Measurements from ENCODE around the gene DOCK3. TPM values are rescaled to one million over a fixed set of nuclear protein-coding genes. Genes with fewer than 3 reads are reported as not detected.
"Not testable (repeated sequence)": the region's sequence is repeated elsewhere in the genome, so short reads cannot be mapped to it uniquely, and the experiment has no call there.

DOCK3 gene
- total RNA-seq, 1 donor from 2014 or later = 21.0 TPM

- Mint-ChIP-seq H3K27ac (peak overlapping the region; percentile 11), H3K4me3 (no peak overlapping the region), H3K4me1 (peaks cover 35% of the 10 kb centered on the region), H3K9me3 (peaks cover 26% of the 10 kb centered on the region), H3K36me3 (peaks cover 12% of the 10 kb centered on the region), H3K27me3 (ENCODE audit: low read depth) (peaks cover 1% of the 10 kb centered on the region)
- DNase-seq (ENCODE audit: low spot score in 2 of 2, unreplicated experiment in 2 of 2) = no peak
- TF ChIP-seq CTCF (IDR thresholded peaks at IDR 0.05; ENCODE audit: unreplicated experiment) = no peak
These were observed 198.8 kb downstream of the DOCK3 start for GRCh38 chr3:50873376-50874157.

GRCh38 chr3:50874876-50875275 lies 200.1 kb downstream of the DOCK3 start:
- not testable (repeated sequence) for H3K36me3 Mint-ChIP-seq; H3K27ac Mint-ChIP-seq; DNase-seq (ENCODE audit: low spot score in 2 of 2, unreplicated experiment in 2 of 2); H3K27me3 Mint-ChIP-seq (ENCODE audit: low read depth)
- peaks cover 27% of the 10 kb centered on the region for H3K9me3 Mint-ChIP-seq
- H3K4me3 Mint-ChIP-seq = peak overlapping the region; percentile 33
- H3K4me1 Mint-ChIP-seq = peaks cover 35% of the 10 kb centered on the region

- Mint-ChIP-seq H3K27ac (no peak overlapping the region), H3K36me3 (peaks cover 3% of the 10 kb centered on the region), H3K4me3 (no peak overlapping the region), H3K4me1 (peaks cover 35% of the 10 kb centered on the region), H3K9me3 (peaks cover 14% of the 10 kb centered on the region), H3K27me3 (ENCODE audit: low read depth) (peaks cover 1% of the 10 kb centered on the region)
- no peak for DNase-seq (ENCODE audit: low spot score in 2 of 2, unreplicated experiment in 2 of 2)
- no peak for TF ChIP-seq CTCF (IDR thresholded peaks at IDR 0.05; ENCODE audit: unreplicated experiment)
These were observed 202.2 kb downstream of the DOCK3 start for GRCh38 chr3:50876947-50877346.

GRCh38 chr3:50882733-50883132 lies 208.0 kb downstream of the DOCK3 start:
- H3K4me1 Mint-ChIP-seq; H3K27ac Mint-ChIP-seq; DNase-seq (ENCODE audit: low spot score in 2 of 2, unreplicated experiment in 2 of 2); H3K4me3 Mint-ChIP-seq; H3K36me3 Mint-ChIP-seq; H3K27me3 Mint-ChIP-seq (ENCODE audit: low read depth): not testable (repeated sequence)
- H3K9me3 Mint-ChIP-seq = peaks cover 14% of the 10 kb centered on the region

- no peaks in the 10 kb centered on the region for H3K27me3 Mint-ChIP-seq (ENCODE audit: low read depth)
- DNase-seq (ENCODE audit: low spot score in 2 of 2, unreplicated experiment in 2 of 2) = no peak
- H3K4me1 Mint-ChIP-seq = no peaks in the 10 kb centered on the region
- no peak overlapping the region for H3K27ac Mint-ChIP-seq
- H3K9me3 Mint-ChIP-seq = peaks cover 8% of the 10 kb centered on the region
- H3K4me3 Mint-ChIP-seq = no peak overlapping the region
- no peaks in the 10 kb centered on the region for H3K36me3 Mint-ChIP-seq
- TF ChIP-seq CTCF (IDR thresholded peaks at IDR 0.05; ENCODE audit: unreplicated experiment) = no peak
These were observed 209.0 kb downstream of the DOCK3 start for GRCh38 chr3:50883755-50884154.

- TF ChIP-seq CTCF (IDR thresholded peaks at IDR 0.05; ENCODE audit: unreplicated experiment) = no peak
- H3K4me3 Mint-ChIP-seq = no peak overlapping the region
- no peak for DNase-seq (ENCODE audit: low spot score in 2 of 2, unreplicated experiment in 2 of 2)
- H3K27ac Mint-ChIP-seq = no peak overlapping the region
- H3K27me3 Mint-ChIP-seq (ENCODE audit: low read depth) = no peaks in the 10 kb centered on the region
- no peaks in the 10 kb centered on the region for H3K36me3 Mint-ChIP-seq
- H3K4me1 Mint-ChIP-seq = no peaks in the 10 kb centered on the region
- H3K9me3 Mint-ChIP-seq = peaks cover 8% of the 10 kb centered on the region
These were observed 210.5 kb downstream of the DOCK3 start for GRCh38 chr3:50885070-50885850.

Data from mesothelial cell of epicardium (in vitro differentiated cells).